Epithelial cell of umbilical artery (primary cell): ENCODE measurements around the gene ZBTB17. TPM values are rescaled to one million over a fixed set of nuclear protein-coding genes. Genes with fewer than 3 reads are reported as not detected.

Experiments
- total RNA-seq: library from RNA; depleted of rRNA; stranded (reverse); fragments of >200 nt; gene quantifications from 2 replicates; pipeline ENCODE4 v1.2.3, GENCODE V29; 2014

ZBTB17 gene
- total RNA-seq: 35.4 and 44.2 TPM in 2 replicates

GRCh38 chr1:15975805-15976680 is at the start of gene ZBTB17:
Gene ZBTB17 (minus strand): TSS chr1:15976101. CDS start chr1:15948495, 27,606 bp downstream.

GRCh38 chr1:16021681-16022080 is 45.8 kb upstream of the ZBTB17 start, which contains the start of gene CLCNKA:
Gene CLCNKA (plus strand): TSS chr1:16022036. CDS start chr1:16022620, 584 bp downstream.

GRCh38 chr1:16017461-16018303 is 41.8 kb upstream of the ZBTB17 start, which contains the start of gene HSPB7:
Gene HSPB7 (minus strand): TSS chr1:16018043. CDS start chr1:16017963, 80 bp downstream.

Other genes starting within 250 kb of the ZBTB17 start
- 0.61 TPM in 1 of 2 replicates, not detected in the other for gene SLC25A34, start 239.8 kb downstream of the ZBTB17 start, total RNA-seq
- not detected in 2 replicates for gene TMEM82, start 233.6 kb downstream of the ZBTB17 start, total RNA-seq
- 333 and 446 TPM in 2 replicates for gene FBLIM1, start 217.3 kb downstream of the ZBTB17 start, total RNA-seq
- 0.76 and 2.9 TPM in 2 replicates for gene UQCRHL, start 168.5 kb downstream of the ZBTB17 start, total RNA-seq
- gene SPEN, start 128.4 kb downstream of the ZBTB17 start, total RNA-seq: 15.9 and 31.2 TPM in 2 replicates
- gene SRARP, start 28.1 kb upstream of the ZBTB17 start, total RNA-seq: not detected in 2 replicates
- not detected in 2 replicates for gene HSPB7, start 41.9 kb upstream of the ZBTB17 start, total RNA-seq
- gene CLCNKA, start 45.9 kb upstream of the ZBTB17 start, total RNA-seq: not detected in 2 replicates
- gene CLCNKB, start 67.7 kb upstream of the ZBTB17 start, total RNA-seq: not detected in 2 replicates
- not detected in 2 replicates for gene FAM131C, start 97.5 kb upstream of the ZBTB17 start, total RNA-seq
- 90.3 and 108 TPM in 2 replicates for gene EPHA2, start 180.0 kb upstream of the ZBTB17 start, total RNA-seq
- 2.9 and 3.6 TPM in 2 replicates for gene ARHGEF19, start 236.6 kb upstream of the ZBTB17 start, total RNA-seq